ENCODE measurements around the gene KCTD11.
"Not testable (repeated sequence)": the region's sequence is repeated elsewhere in the genome, so short reads cannot be mapped to it uniquely, and the experiment has no call there.

KCTD11 gene

GRCh38 chr17:7347630-7348477, 4.1 kb upstream of the KCTD11 start:
- DNase-seq: no peak

- no peak for DNase-seq
Observed at GRCh38 chr17:7348478-7349242, 3.3 kb upstream of the KCTD11 start.

GRCh38 chr17:7352503-7352889, 534 bp downstream of the KCTD11 start:
- DNase-seq: no peak

GRCh38 chr17:7352910-7353635, 1.1 kb downstream of the KCTD11 start:
- DNase-seq: no peak

DNA sequence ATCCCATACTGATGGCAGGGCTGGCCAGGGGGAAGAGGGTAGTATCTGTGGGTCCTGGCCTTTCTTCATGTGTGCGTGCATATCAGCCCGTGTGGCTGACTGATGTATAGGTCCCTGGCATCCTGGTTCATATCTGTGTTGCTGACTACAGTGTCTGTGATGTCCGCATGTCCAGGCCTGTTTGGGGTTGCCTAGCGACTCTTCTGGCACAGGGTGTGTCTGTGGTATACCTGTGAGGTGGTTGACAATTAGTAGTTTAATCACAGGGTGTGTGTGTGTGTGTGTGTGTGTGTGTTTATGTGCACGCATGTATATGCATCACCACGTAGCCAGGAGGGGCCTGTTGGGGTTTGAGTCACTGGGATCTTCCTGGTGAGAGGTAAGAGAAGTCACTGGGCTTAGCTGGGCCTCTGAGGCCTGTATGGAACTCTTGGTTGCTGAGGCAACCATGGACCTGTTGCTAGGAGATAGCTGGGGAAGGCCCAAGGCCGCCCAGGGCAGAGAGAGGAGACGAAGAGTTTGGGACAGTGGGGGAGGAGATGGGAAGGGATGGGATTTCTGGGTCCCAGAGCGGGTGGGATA, 2.4 kb downstream of the KCTD11 start:
- peak; percentile 50 for DNase-seq

- peak; percentile 65 for DNase-seq
Observed at GRCh38 chr17:7355053-7355452, 3.1 kb downstream of the KCTD11 start, which contains the start of gene TMEM95. Gene TMEM95, plus strand, starts transcription at chr17:7355156. Its CDS starts 49 bp downstream, at chr17:7355205.

GRCh38 chr17:7355573-7355972, 3.6 kb downstream of the KCTD11 start:
- DNase-seq: no peak

GRCh38 chr17:7356072-7356549, 4.1 kb downstream of the KCTD11 start:
- DNase-seq: peak; percentile 70

GRCh38 chr17:7356756-7357155, 4.8 kb downstream of the KCTD11 start:
- no peak for DNase-seq

- no peak for DNase-seq
Observed at GRCh38 chr17:7357381-7357780, 5.4 kb downstream of the KCTD11 start.

DNA sequence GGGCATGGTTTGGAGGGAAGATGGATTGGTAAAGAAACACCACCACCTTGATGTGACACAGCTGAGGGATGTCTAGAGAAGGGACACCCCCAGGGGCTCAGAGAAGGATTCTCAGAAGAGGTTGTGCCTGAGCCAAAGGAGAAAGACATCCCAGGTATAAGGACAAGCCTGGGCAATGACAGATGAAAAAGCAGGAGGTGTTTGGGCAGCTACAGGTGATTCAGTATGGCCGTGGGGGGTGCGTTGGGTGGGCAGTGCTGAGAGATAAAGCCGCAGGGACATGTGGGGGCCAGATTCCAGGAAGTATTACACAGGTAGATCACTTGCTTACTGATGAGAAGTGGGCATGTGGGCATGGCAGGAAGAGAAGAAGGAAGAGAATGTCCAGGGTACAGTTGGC, 9.9 kb downstream of the KCTD11 start:
- DNase-seq: no peak

GRCh38 chr17:7363311-7363710, 11.3 kb downstream of the KCTD11 start:
- DNase-seq: peak; percentile 54

- not testable (repeated sequence) for DNase-seq
Observed at GRCh38 chr17:7365963-7366362, 14.0 kb downstream of the KCTD11 start.

DNA sequence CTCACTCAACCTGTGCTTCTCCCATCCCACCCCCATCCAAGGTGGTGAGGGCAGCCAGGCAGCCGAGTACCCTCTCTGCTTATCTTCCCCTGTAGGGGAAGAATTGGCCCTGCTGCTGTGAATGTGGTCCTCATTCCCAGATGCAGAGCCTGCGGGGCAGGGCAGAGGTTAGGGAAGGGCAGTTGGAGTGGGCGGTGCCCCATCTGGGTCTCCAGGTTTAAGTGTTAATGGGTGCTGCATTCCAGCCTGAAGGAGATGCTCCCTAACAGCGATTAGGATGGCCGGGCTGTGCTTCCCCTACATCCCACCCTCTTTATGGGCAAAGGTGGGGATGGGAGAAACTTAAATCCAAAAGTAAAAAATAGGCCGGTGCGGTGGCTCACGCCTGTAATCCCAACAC, 15.1 kb downstream of the KCTD11 start:
- DNase-seq: no peak

DNA sequence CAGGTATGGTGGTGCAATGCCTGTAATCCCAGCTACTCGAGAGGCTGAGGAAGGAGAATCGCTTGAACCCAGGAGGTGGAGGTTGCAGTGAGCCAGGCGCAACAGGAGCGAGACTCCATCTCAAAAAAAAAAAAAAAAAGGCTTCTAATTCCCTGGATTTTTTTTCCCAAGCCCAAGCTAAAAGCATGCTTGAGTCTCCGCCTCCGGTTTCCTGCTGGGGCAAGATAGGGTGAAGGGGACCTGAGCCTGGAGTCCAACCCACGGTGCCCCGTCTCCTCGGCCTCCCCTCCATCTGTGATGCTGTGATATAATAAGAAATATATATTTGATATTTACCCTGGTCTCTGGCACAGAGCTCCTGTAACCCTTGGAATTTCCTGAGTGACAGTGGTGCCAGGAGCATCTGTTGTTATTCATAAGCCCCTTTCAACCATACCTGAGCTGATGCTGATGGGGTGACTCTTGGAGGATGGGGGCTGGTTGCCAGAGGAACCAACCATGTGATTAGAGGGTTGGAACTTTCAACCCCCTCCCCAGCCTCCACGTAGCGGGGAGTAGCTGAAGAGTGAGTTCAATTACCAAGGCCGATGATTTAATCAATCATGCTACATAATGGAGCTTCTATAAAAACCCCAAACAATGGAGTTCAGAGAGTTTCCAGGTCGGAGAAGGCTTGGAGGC, 16.1 kb downstream of the KCTD11 start:
- DNase-seq: no peak

- not testable (repeated sequence) for DNase-seq
Observed at GRCh38 chr17:7368599-7368994, 16.6 kb downstream of the KCTD11 start.

DNA sequence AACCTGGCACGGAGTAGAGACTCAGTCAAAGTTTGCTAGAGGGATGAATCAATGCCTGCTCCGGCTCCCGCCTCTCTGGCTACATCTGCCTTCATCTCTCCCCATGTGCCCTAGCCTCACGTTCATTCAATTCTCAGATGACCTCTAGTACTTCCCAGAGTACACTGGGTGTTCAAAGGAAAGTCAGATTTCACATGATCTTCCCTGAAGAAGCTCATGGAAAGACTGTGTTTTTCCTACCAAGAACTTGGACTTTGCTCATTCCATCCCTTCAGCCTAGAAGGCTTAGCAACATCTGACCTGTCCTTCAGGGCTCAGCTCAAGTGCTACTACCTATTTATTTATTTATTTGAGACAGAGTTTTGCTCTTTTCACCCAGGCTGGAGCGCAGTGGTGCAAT, 17.9 kb downstream of the KCTD11 start:
- no peak for DNase-seq

GRCh38 chr17:7370853-7371252, 18.9 kb downstream of the KCTD11 start:
- no peak for DNase-seq

DNA sequence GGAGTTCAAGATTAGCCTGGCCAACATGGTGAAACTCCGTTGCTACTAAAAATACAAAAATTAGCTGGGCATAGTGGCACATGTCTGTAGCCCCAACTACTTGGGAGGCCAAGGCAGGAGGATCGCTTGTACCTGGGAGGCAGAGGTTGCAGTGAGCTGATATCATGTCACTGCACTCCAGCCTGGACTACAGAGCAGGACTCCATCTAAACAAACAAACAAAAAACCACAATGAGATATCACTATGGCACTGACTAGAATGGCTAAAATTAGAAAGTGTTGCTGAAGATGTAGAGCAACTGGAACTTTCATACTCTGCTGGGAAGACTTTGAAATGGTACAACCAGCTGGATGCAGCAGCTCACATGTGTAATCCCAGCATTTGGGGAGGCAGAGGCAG, 22.4 kb downstream of the KCTD11 start:
- DNase-seq: no peak

DNA sequence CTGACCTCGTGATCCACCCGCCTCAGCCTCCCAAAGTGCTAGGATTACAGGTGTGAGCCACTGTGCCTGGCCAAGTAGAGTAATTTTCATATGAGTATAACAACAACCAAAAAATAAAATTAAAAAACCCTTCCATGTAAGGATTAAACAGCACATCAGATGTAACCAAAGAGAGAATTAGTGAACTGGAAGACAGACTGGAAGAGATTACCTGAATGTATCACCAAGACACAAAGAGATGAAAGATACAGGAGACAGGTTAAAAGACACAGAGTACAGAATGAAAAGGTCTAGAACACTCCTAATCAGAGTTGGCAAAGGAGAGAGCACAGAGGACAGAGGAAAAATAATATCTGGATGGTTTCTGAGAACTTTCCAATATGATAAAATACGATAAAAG, 27.2 kb downstream of the KCTD11 start:
- no peak for DNase-seq

DNA sequence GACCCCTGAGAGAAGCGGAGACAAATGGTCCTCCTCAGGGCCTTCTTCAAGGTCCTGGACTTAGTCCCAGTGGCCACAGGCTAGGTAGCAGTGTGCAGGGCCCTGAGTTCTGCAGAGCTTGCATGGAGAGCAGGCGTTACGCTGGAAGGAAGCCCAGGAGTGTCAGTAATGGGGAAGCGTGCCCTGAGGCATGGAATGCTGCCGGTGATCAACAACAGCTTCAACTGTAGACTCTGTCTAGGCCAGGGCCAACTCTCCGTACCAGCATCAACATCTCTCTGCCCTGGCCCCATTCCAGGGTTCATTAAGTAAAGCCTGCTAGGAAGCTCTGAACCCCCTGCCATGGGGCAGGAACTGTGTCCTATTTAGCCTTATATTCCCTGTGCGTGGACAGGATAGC, 28.4 kb downstream of the KCTD11 start:
- peak; percentile 65 for DNase-seq
